GM23338 (cell line): ENCODE measurements around the gene PNLIPRP3. TPM values are rescaled to one million over a fixed set of nuclear protein-coding genes. Genes with fewer than 3 reads are reported as not detected.

Experiments
- ATAC-seq: fragments of 200-7000 bp; cut with Tn5 transposase; 3 replicates; pipeline ENCODE4 v1.9.1; 2020
- DNase-seq: peaks from one replicate; pipeline ENCODE4 v3.0.0-alpha.2; 2015; ENCODE audit warnings: low spot score
- H2AFZ ChIP-seq: fragments of 200-600 bp; sonication (generic); 2 replicates; pipeline ENCODE4 v1.8.0; 2016; ENCODE audit warnings: antibody characterized with exemption, mild to moderate bottlenecking, moderate library complexity
- H3F3A ChIP-seq: fragments of 200-600 bp; sonication (generic); replicated peaks from 2 replicates; pipeline ENCODE4 v1.8.0; 2017; ENCODE audit warnings: antibody characterized with exemption, mixed run types, low read depth
- H3K27ac ChIP-seq: fragments of 200-600 bp; sonication (generic); 2 replicates; pipeline ENCODE4 v1.6.1; 2016; ENCODE audit warnings: low read depth
- H3K27me3 ChIP-seq: fragments of 200-600 bp; sonication (generic); 2 replicates; pipeline ENCODE4 v1.8.0; 2016; ENCODE audit warnings: mild to moderate bottlenecking, mixed run types, moderate library complexity; ENCODE audit not compliant: insufficient read depth
- H3K36me3 ChIP-seq: fragments of 200-600 bp; sonication (generic); 2 replicates; pipeline ENCODE4 v1.8.0; 2016; ENCODE audit warnings: mild to moderate bottlenecking; ENCODE audit not compliant: insufficient read depth
- H3K4me1 ChIP-seq: fragments of 200-600 bp; sonication (generic); 2 replicates; pipeline ENCODE4 v1.8.0; 2016; ENCODE audit warnings: mild to moderate bottlenecking, moderate library complexity; ENCODE audit not compliant: insufficient read depth
- H3K4me2 ChIP-seq: fragments of 200-600 bp; sonication (generic); 2 replicates; pipeline ENCODE4 v1.7.1; 2017; ENCODE audit warnings: mixed run types
- H3K4me3 ChIP-seq: fragments of 200-600 bp; sonication (generic); 2 replicates; pipeline ENCODE4 v1.6.1; 2016; ENCODE audit warnings: mixed run types
- H3K79me2 ChIP-seq: fragments of 200-600 bp; sonication (generic); replicated peaks from 2 replicates; pipeline ENCODE4 v1.8.0; 2017; ENCODE audit warnings: mild to moderate bottlenecking; ENCODE audit not compliant: insufficient read depth
- H3K9me2 ChIP-seq: fragments of 200-600 bp; sonication (generic); 2 replicates; pipeline ENCODE4 v1.8.0; 2017; ENCODE audit not compliant: insufficient read depth
- H4K20me1 ChIP-seq: fragments of 200-600 bp; sonication (generic); replicated peaks from 2 replicates; pipeline ENCODE4 v1.8.0; 2017; ENCODE audit warnings: mild to moderate bottlenecking; ENCODE audit not compliant: insufficient read depth
- H3K27ac Mint-ChIP-seq: 2 replicates; pipeline ENCODE4 v1.8.0; 2020; ENCODE audit warnings: inconsistent platforms, mild to moderate bottlenecking, moderate library complexity, mixed read lengths
- H3K27me3 Mint-ChIP-seq: 3 replicates; pipeline ENCODE4 v1.8.0; 2022; ENCODE audit warnings: low read depth, mild to moderate bottlenecking, moderate library complexity, mixed read lengths, inconsistent platforms; ENCODE audit not compliant: insufficient read depth, poor library complexity
- H3K36me3 Mint-ChIP-seq: 3 replicates; pipeline ENCODE4 v1.8.0; 2021; ENCODE audit warnings: low read depth, mild to moderate bottlenecking, inconsistent platforms, moderate library complexity, mixed read lengths
- H3K4me1 Mint-ChIP-seq: 3 replicates; pipeline ENCODE4 v1.8.0; 2020; ENCODE audit warnings: mild to moderate bottlenecking, inconsistent platforms, mixed read lengths
- H3K4me3 Mint-ChIP-seq: 3 replicates; pipeline ENCODE4 v1.8.0; 2021; ENCODE audit warnings: moderate library complexity, mild to moderate bottlenecking, inconsistent platforms, mixed read lengths
- H3K9me3 Mint-ChIP-seq: 3 replicates; pipeline ENCODE4 v1.8.0; 2020; ENCODE audit warnings: moderate library complexity, mild to moderate bottlenecking, inconsistent platforms, mixed read lengths
- CREB1 ChIP-seq: fragments of 250-450 bp; sonication (Bioruptor Pico); IDR thresholded peaks from 2 replicates; pipeline ENCODE4 v1.5.0; 2020; ENCODE audit warnings: low read depth, mild to moderate bottlenecking, moderate library complexity
- ETS1 ChIP-seq: IDR thresholded peaks from 2 replicates; pipeline ENCODE4 v1.6.1; 2016; ENCODE audit warnings: antibody characterized with exemption
- EZH2 ChIP-seq: fragments of 200-600 bp; sonication (generic); IDR thresholded peaks from one replicate; pipeline ENCODE4 v1.8.0; 2017; ENCODE audit warnings: antibody characterized with exemption, mild to moderate bottlenecking, low read depth; ENCODE audit not compliant: unreplicated experiment
- EZH2phosphoT487 ChIP-seq: fragments of 200-600 bp; sonication (generic); IDR thresholded peaks from one replicate; pipeline ENCODE4 v1.8.1; 2018; ENCODE audit warnings: antibody characterized with exemption; ENCODE audit not compliant: unreplicated experiment
- NANOG ChIP-seq: IDR thresholded peaks from 2 replicates; pipeline ENCODE4 v1.6.1; 2016; ENCODE audit warnings: antibody characterized with exemption, borderline replicate concordance
- REST ChIP-seq: IDR thresholded peaks from one replicate; pipeline ENCODE4 v1.6.1; 2018; ENCODE audit warnings: antibody characterized with exemption; ENCODE audit not compliant: unreplicated experiment
- ZNF462 ChIP-seq: fragments of 250-450 bp; sonication (Bioruptor Pico); IDR thresholded peaks from 2 replicates; pipeline ENCODE4 v1.5.0; 2020; ENCODE audit warnings: mild to moderate bottlenecking, moderate library complexity
- polyA plus RNA-seq: library from polyadenylated mRNA; unstranded; fragments of >200 nt; fragmentation: Nextera tagmentation; extraction: Ambion mirVana; gene quantifications from 2 replicates; pipeline ENCODE4 v1.2.1, GENCODE V29; 2016
- total RNA-seq: library from RNA; depleted of rRNA; stranded (reverse); fragments of >200 nt; shearing (Covaris generic); gene quantifications from 2 replicates; pipeline ENCODE4 v1.2.3, GENCODE V29; 2014

PNLIPRP3 gene
- total and polyA plus RNA-seq, 2 experiments from 2014 or later, result not detected

GRCh38 chr10:116457488-116457887, 29.8 kb downstream of the PNLIPRP3 start:
- no peaks in the 10 kb centered on the region for H3K27me3 ChIP-seq
- no peak for ATAC-seq
- no peaks in the 10 kb centered on the region for H3K36me3 ChIP-seq
- no peak overlapping the region for H3K4me3 ChIP-seq
- no peak overlapping the region for H3K4me2 ChIP-seq
- H3K4me1 ChIP-seq, result 0 out of 2 replicates have a peak, but pooled peaks cover 3% of the 10 kb centered on the region
- TF ChIP-seq CREB1 (CRISPR knock-in tag) (no peak), EZH2 (no peak), NANOG (no peak), REST (no peak), ETS1 (no peak), EZH2phosphoT487 (no peak), ZNF462 (CRISPR knock-in tag) (no peak)
- H3F3A ChIP-seq, result no peaks in the 10 kb centered on the region
- H4K20me1 ChIP-seq, result no peaks in the 10 kb centered on the region
- H3K79me2 ChIP-seq, result no peaks in the 10 kb centered on the region
- no peak overlapping the region for H3K4me3 Mint-ChIP-seq
- peaks cover 11% of the 10 kb centered on the region; the same call in 2 of the 3 replicates for H3K9me3 Mint-ChIP-seq
- H3K27ac Mint-ChIP-seq, result no peak overlapping the region
- DNase-seq, result no peak
- peaks cover 2% of the 10 kb centered on the region for H3K27me3 Mint-ChIP-seq
- H3K27ac ChIP-seq, result no peak overlapping the region
- peaks cover 4% of the 10 kb centered on the region; the same call in 2 of the 3 replicates for H3K36me3 Mint-ChIP-seq
- H3K4me1 Mint-ChIP-seq, result peaks cover 11% of the 10 kb centered on the region; the same call in 2 of the 3 replicates
- no peaks in the 10 kb centered on the region for H3K9me2 ChIP-seq
- no peak overlapping the region for H2AFZ ChIP-seq
